ENCODE data around the gene HSPA6. TPM values are rescaled to one million over a fixed set of nuclear protein-coding genes. Genes with fewer than 3 reads are reported as not detected.
"Not testable (repeated sequence)": the region's sequence is repeated elsewhere in the genome, so short reads cannot be mapped to it uniquely, and the experiment has no call there.

Gene HSPA6
- total and polyA plus RNA-seq, 4 donors = 0.77 to 25.8 (median 1.1) TPM

- H3K9me3 ChIP-seq (ENCODE audit: control insufficient read depth, insufficient read depth, low read length) = not testable (repeated sequence)
Observed at GRCh38 chr1:161543125-161543524, 18.8 kb downstream of the HSPA6 start.

DNA sequence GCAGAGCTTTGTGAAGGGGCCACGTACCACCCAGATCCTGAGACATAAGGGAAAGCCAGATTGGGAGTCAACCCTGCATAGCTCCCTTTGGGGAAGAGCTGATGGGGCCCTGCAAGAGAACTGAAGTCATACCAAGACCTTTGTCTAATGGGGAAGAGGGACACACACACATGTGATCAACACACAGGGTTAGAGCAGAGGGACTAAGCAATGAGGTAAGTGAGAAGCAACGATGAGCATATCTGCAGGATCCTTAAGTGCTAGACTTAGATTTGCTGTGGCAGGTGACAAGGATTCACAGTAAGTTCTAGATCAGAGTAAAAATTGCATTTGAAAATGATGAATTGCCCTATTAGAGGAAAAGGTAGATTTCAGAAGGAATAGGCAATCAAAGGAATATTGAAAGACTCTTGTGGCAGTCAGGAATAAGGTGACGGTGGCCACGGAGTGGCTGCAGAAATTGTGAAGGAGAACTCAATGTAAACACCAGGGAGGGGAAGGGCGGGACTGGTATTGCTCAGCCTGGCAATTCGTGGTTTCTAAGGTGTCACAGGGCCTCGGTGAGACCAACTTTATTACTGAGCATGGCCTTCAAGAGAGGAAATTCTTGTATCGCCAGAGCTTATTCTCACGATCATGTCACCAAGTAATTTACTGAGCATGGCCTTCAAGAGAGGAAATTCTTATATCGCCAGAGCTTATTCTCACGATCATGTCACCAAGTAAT lies 20.8 kb downstream of the HSPA6 start:
- H3K27me3 ChIP-seq (ENCODE audit: control insufficient read depth, insufficient read depth, low read length); H3K36me3 ChIP-seq (ENCODE audit: control insufficient read depth, insufficient read depth, low read length); H3K4me1 ChIP-seq (ENCODE audit: control insufficient read depth, insufficient read depth, low read length); DNase-seq (ENCODE audit: low read depth in 4 of 6, low spot score in 6 of 6); H3K9me3 ChIP-seq (ENCODE audit: control insufficient read depth, insufficient read depth, low read length); H3K4me3 ChIP-seq (ENCODE audit: low read depth, low read length); H3K27ac ChIP-seq (ENCODE audit: low read depth, low read length): not testable (repeated sequence)
- 81% methylated on average over 7 of the region's 11 CpGs for WGBS (ENCODE audit: insufficient coverage)

More at GRCh38 chr1:161543125-161543524, 18.8 kb downstream of the HSPA6 start:
- not testable (repeated sequence) for H3K36me3 ChIP-seq (ENCODE audit: control insufficient read depth, insufficient read depth, low read length); DNase-seq (ENCODE audit: low read depth in 4 of 6, low spot score in 6 of 6); H3K4me1 ChIP-seq (ENCODE audit: control insufficient read depth, insufficient read depth, low read length); H3K27me3 ChIP-seq (ENCODE audit: control insufficient read depth, insufficient read depth, low read length); H3K4me3 ChIP-seq (ENCODE audit: low read depth, low read length); H3K27ac ChIP-seq (ENCODE audit: low read depth, low read length)
- WGBS (ENCODE audit: insufficient coverage) = no CpG with 5 or more reads among the region's 1 CpG

DNA sequence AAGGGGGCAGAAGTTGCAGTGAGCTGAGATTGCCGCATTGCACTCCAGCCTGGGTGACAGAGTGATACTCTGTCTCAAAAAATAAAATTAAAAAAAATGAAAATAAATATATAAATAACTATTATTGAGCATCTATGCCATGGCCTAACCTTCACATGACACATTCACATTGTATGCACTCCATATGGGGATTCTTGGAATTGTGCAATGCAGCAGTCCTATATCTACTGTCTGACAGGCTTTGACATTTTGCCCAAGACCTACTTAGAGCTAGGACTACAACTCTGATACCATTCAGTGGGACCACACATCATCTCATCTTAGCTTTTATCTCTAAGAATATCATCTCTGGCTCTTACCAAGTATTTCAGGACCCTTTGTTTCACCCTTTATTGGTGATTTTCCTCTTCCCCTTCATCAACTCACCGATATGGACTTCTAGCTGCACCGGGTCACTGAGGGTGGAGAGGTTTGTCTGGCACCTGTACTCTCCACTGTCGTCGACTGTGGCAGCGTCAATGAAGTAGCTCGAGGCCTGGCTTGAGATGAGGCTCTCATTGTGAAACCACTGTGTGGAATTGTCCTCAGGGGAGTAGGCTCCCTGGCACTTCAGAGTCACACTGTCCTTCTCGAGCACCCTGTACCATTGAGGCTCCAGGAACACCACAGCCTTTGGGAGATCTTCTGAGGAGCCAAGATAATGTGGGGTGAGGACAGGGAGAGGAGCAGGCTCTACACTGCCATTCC lies 23.8 kb downstream of the HSPA6 start:
- H3K9me3 ChIP-seq (ENCODE audit: control insufficient read depth, insufficient read depth, low read length); H3K4me3 ChIP-seq (ENCODE audit: low read depth, low read length); H3K27ac ChIP-seq (ENCODE audit: low read depth, low read length); DNase-seq (ENCODE audit: low read depth in 4 of 6, low spot score in 6 of 6); H3K36me3 ChIP-seq (ENCODE audit: control insufficient read depth, insufficient read depth, low read length); H3K4me1 ChIP-seq (ENCODE audit: control insufficient read depth, insufficient read depth, low read length); H3K27me3 ChIP-seq (ENCODE audit: control insufficient read depth, insufficient read depth, low read length): not testable (repeated sequence)
- WGBS (ENCODE audit: insufficient coverage) = no CpG with 5 or more reads among the region's 8 CpGs

DNA sequence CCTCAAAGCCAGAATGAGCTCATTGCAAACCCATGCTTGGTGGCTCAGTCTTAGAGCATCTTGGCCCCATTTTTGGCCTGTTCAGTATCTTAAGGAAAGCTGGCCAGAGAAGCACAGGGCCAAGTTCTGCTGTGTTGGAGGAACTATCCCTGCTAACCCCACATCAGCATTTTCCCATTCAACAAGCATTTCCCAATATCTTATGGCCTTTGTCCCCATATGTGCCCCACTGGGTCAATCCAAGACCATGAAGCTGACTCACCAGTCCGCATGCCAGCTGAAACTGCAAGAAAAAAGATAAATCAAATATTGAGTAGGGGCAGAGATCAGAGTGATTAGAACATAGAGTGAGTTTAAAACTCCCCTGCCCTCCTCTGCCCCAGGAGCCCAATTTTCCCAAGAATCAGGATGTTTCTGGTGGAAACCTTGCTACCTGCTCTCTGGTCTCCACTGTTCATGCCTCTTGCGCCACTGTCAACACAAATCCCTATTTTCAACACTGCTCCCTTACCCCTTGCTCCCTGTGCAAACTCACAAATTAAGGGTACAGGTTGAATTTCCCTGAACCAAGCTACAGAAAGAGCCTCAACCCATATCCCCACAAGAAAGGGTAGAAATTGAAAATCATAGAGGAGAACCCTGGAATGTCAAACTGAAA lies 24.5 kb downstream of the HSPA6 start:
- not testable (repeated sequence) for DNase-seq (ENCODE audit: low read depth in 4 of 6, low spot score in 6 of 6); H3K27ac ChIP-seq (ENCODE audit: low read depth, low read length)
- no CpG with 5 or more reads among the region's 2 CpGs for WGBS (ENCODE audit: insufficient coverage)

DNA sequence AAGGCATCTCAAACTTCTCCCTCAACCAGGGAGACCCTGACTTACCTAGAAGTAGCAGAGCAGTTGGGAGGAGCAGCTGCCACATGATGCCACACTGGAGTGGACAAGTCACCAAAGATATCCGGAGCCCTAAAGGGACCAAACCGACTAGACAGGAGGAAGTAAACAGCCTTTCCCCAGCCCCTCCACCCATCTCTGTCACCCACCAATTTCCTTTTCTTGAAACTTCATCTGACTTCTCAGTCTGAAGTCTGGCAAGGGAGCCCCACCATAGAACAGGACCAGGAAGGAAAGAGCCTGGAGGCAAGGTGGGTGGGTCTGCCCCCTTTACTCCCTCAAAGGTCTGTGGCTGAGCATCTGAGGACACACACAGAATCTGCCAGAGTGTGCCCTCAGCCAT lies 25.3 kb downstream of the HSPA6 start, which contains the start of gene FCGR3A:
FCGR3A (minus strand) TSS at position 167 of the 400 bp plus-strand sequence; CDS start at position 85, 82 bp downstream.
- Histone ChIP-seq H3K4me1 (ENCODE audit: control insufficient read depth, insufficient read depth, low read length) (no peaks in the 10 kb centered on the region), H3K27ac (ENCODE audit: low read depth, low read length) (no peak within 1 kb of the TSS), H3K36me3 (ENCODE audit: control insufficient read depth, insufficient read depth, low read length) (no peaks in the 10 kb centered on the region), H3K4me3 (ENCODE audit: low read depth, low read length) (no peak within 1 kb of the TSS), H3K9me3 (ENCODE audit: control insufficient read depth, insufficient read depth, low read length) (no peaks in the 10 kb centered on the region), H3K27me3 (ENCODE audit: control insufficient read depth, insufficient read depth, low read length) (no peaks in the 10 kb centered on the region)
- no peak for DNase-seq (ENCODE audit: low read depth in 4 of 6, low spot score in 6 of 6)
- no CpG with 5 or more reads among the region's 2 CpGs for WGBS (ENCODE audit: insufficient coverage)

More for the DNA sequence above, 24.5 kb downstream of the HSPA6 start:
- H3K4me3 ChIP-seq (ENCODE audit: low read depth, low read length); H3K9me3 ChIP-seq (ENCODE audit: control insufficient read depth, insufficient read depth, low read length); H3K4me1 ChIP-seq (ENCODE audit: control insufficient read depth, insufficient read depth, low read length); H3K27me3 ChIP-seq (ENCODE audit: control insufficient read depth, insufficient read depth, low read length); H3K36me3 ChIP-seq (ENCODE audit: control insufficient read depth, insufficient read depth, low read length): not testable (repeated sequence)

GRCh38 chr1:161550942-161551341 lies 26.6 kb downstream of the HSPA6 start:
- DNase-seq (ENCODE audit: low read depth in 4 of 6, low spot score in 6 of 6); H3K27me3 ChIP-seq (ENCODE audit: control insufficient read depth, insufficient read depth, low read length); H3K27ac ChIP-seq (ENCODE audit: low read depth, low read length); H3K4me1 ChIP-seq (ENCODE audit: control insufficient read depth, insufficient read depth, low read length); H3K36me3 ChIP-seq (ENCODE audit: control insufficient read depth, insufficient read depth, low read length); H3K9me3 ChIP-seq (ENCODE audit: control insufficient read depth, insufficient read depth, low read length); H3K4me3 ChIP-seq (ENCODE audit: low read depth, low read length): not testable (repeated sequence)
- 100% methylated on average over 2 of the region's 5 CpGs for WGBS (ENCODE audit: insufficient coverage)

GRCh38 chr1:161553631-161554030 lies 29.3 kb downstream of the HSPA6 start:
- H3K27me3 ChIP-seq (ENCODE audit: control insufficient read depth, insufficient read depth, low read length); H3K4me3 ChIP-seq (ENCODE audit: low read depth, low read length); H3K4me1 ChIP-seq (ENCODE audit: control insufficient read depth, insufficient read depth, low read length); DNase-seq (ENCODE audit: low read depth in 4 of 6, low spot score in 6 of 6); H3K27ac ChIP-seq (ENCODE audit: low read depth, low read length); H3K9me3 ChIP-seq (ENCODE audit: control insufficient read depth, insufficient read depth, low read length); H3K36me3 ChIP-seq (ENCODE audit: control insufficient read depth, insufficient read depth, low read length): not testable (repeated sequence)
- no CpG with 5 or more reads among the region's 2 CpGs for WGBS (ENCODE audit: insufficient coverage)

DNA sequence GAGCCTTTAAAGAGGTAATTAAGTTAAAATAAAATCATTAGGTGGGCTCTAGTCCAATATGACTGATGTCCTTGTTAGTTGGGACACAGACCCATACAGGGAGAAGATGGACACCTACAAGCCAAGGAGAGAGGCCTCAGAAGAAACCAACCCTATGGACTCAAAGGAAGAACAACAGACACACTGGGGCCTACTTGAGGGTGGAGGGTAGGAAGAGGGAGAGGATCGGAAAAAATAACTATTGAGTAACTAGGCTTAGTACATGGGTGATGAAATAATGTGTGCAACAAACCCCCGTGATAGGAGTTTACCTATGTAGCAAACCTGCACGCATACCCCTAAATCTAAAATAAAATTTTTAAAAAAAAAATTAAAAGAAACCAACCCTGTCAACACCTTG lies 30.0 kb downstream of the HSPA6 start:
- H3K9me3 ChIP-seq (ENCODE audit: control insufficient read depth, insufficient read depth, low read length); H3K36me3 ChIP-seq (ENCODE audit: control insufficient read depth, insufficient read depth, low read length); H3K27me3 ChIP-seq (ENCODE audit: control insufficient read depth, insufficient read depth, low read length); H3K4me3 ChIP-seq (ENCODE audit: low read depth, low read length); H3K27ac ChIP-seq (ENCODE audit: low read depth, low read length); DNase-seq (ENCODE audit: low read depth in 4 of 6, low spot score in 6 of 6); H3K4me1 ChIP-seq (ENCODE audit: control insufficient read depth, insufficient read depth, low read length): not testable (repeated sequence)
- WGBS (ENCODE audit: insufficient coverage) = no CpG with 5 or more reads among the region's 3 CpGs

- H3K9me3 ChIP-seq (ENCODE audit: control insufficient read depth, insufficient read depth, low read length); H3K36me3 ChIP-seq (ENCODE audit: control insufficient read depth, insufficient read depth, low read length); DNase-seq (ENCODE audit: low read depth in 4 of 6, low spot score in 6 of 6); H3K4me1 ChIP-seq (ENCODE audit: control insufficient read depth, insufficient read depth, low read length); H3K27ac ChIP-seq (ENCODE audit: low read depth, low read length); H3K4me3 ChIP-seq (ENCODE audit: low read depth, low read length); H3K27me3 ChIP-seq (ENCODE audit: control insufficient read depth, insufficient read depth, low read length): not testable (repeated sequence)
- WGBS (ENCODE audit: insufficient coverage) = no CpG with 5 or more reads among the region's 1 CpG
Observed at GRCh38 chr1:161554815-161555417, 30.6 kb downstream of the HSPA6 start.

Data from spinal cord (tissue), 10 donors.